Kidney epithelial cell (primary cell): Measurements from ENCODE around the gene SNAP47. TPM values are rescaled to one million over a fixed set of nuclear protein-coding genes. Genes with fewer than 3 reads are reported as not detected.

Experiments
- DNase-seq: peaks from one replicate; pipeline ENCODE4 v3.0.0-alpha.2; 2010; ENCODE audit warnings: low read depth
- H3K27me3 ChIP-seq: 2 replicates; pipeline ENCODE4 v1.6.0; 2011; ENCODE audit warnings: low read length; ENCODE audit not compliant: control insufficient read depth, insufficient read depth
- H3K36me3 ChIP-seq: 2 replicates; pipeline ENCODE4 v1.5.1; 2011; ENCODE audit warnings: low read length; ENCODE audit not compliant: control insufficient read depth, insufficient read depth
- H3K4me3 ChIP-seq: 2 replicates; pipeline ENCODE4 v1.5.1; 2011; ENCODE audit warnings: low read depth, mild to moderate bottlenecking, control low read depth, low read length
- CTCF ChIP-seq: IDR thresholded peaks from 2 replicates; pipeline ENCODE4 v1.5.1; 2011; ENCODE audit warnings: mild to moderate bottlenecking, moderate library complexity, low read length, control low read depth, inconsistent platforms; ENCODE audit not compliant: insufficient read depth, poor library complexity, severe bottlenecking
- total RNA-seq: library from RNA; depleted of rRNA; stranded (reverse); fragments of >200 nt; gene quantifications from 2 replicates; pipeline ENCODE4 v1.2.3, GENCODE V29; 2015

The SNAP47 gene
- total RNA-seq, 1 donor from 2014 or later = 40.2 TPM

- no peak for TF ChIP-seq CTCF
- H3K36me3 ChIP-seq = no peaks in the 10 kb centered on the region
- no peaks in the 10 kb centered on the region for H3K27me3 ChIP-seq
- DNase-seq = no peak
- no peak overlapping the region for H3K4me3 ChIP-seq
These were observed 5.2 kb downstream of the SNAP47 start for GRCh38 chr1:227740401-227740960.

GRCh38 chr1:227741166-227741870 lies 6.1 kb downstream of the SNAP47 start:
- no peak overlapping the region for H3K4me3 ChIP-seq
- no peak for TF ChIP-seq CTCF
- no peak for DNase-seq
- H3K27me3 ChIP-seq = no peaks in the 10 kb centered on the region
- no peaks in the 10 kb centered on the region for H3K36me3 ChIP-seq

- TF ChIP-seq CTCF = no peak
These were observed 7.8 kb downstream of the SNAP47 start for GRCh38 chr1:227742738-227743715.

GRCh38 chr1:227744668-227745067 lies 9.4 kb downstream of the SNAP47 start:
- no peak for DNase-seq
- TF ChIP-seq CTCF = no peak
- Histone ChIP-seq H3K4me3 (no peak overlapping the region), H3K36me3 (no peaks in the 10 kb centered on the region), H3K27me3 (no peaks in the 10 kb centered on the region)

More at GRCh38 chr1:227742738-227743715, 7.8 kb downstream of the SNAP47 start:
- H3K27me3 ChIP-seq = no peaks in the 10 kb centered on the region
- H3K4me3 ChIP-seq = no peak overlapping the region
- no peak for DNase-seq
- H3K36me3 ChIP-seq = no peaks in the 10 kb centered on the region

- Histone ChIP-seq H3K4me3 (no peak overlapping the region), H3K27me3 (no peaks in the 10 kb centered on the region), H3K36me3 (no peaks in the 10 kb centered on the region)
- no peak for TF ChIP-seq CTCF
- no peak for DNase-seq
These were observed 10.5 kb downstream of the SNAP47 start for GRCh38 chr1:227745568-227746265.
